Measurements from ENCODE around the gene PCOLCE2.

PCOLCE2 gene

GRCh38 chr3:142794508-142794907 lies 94.4 kb downstream of the PCOLCE2 start:
- no peaks in the 10 kb centered on the region for H3K4me1 ChIP-seq (ENCODE audit: control insufficient read depth, insufficient read depth, low read depth, low read length)
- peaks cover 1% of the 10 kb centered on the region for H3K79me1 ChIP-seq (replicated peaks; ENCODE audit: low read length, poor library complexity, severe bottlenecking)
- no peak overlapping the region for H2AFZ ChIP-seq (ENCODE audit: low read depth, low read length)
- WGBS: 94% methylated on average over 3 of the region's 4 CpGs
- H3K23ac ChIP-seq (ENCODE audit: low read length in 2 of 2): no peak overlapping the region
- peaks cover 0 to 31% of the 10 kb centered on the region in 2 experiments for H3K36me3 ChIP-seq (ENCODE audit: control insufficient read depth in 1 of 2, insufficient read depth in 2 of 2, low read depth in 1 of 2, low read length in 2 of 2)
- no peak overlapping the region for H4K8ac ChIP-seq (ENCODE audit: low read length)
- H4K91ac ChIP-seq (ENCODE audit: low read length): no peak overlapping the region
- DNase-seq: no peak
- no peak overlapping the region for H3K18ac ChIP-seq (ENCODE audit: low read depth in 1 of 2, low read length in 2 of 2)
- H3K14ac ChIP-seq (ENCODE audit: low read length in 2 of 2): no peak overlapping the region
- no peak overlapping the region for H2BK12ac ChIP-seq (ENCODE audit: low read length in 2 of 2)
- no peak overlapping the region for H3K27ac ChIP-seq (ENCODE audit: low read length, poor library complexity, severe bottlenecking)
- H3K9me3 ChIP-seq (ENCODE audit: control insufficient read depth, low read length): no peaks in the 10 kb centered on the region
- H3K9ac ChIP-seq (ENCODE audit: low read length): no peak overlapping the region
- H2BK120ac ChIP-seq (ENCODE audit: low read depth, low read length): no peak overlapping the region
- H3K27me3 ChIP-seq (ENCODE audit: control insufficient read depth in 1 of 2, insufficient read depth in 1 of 2, low read length in 2 of 2): no peaks in the 10 kb centered on the region
- no peak overlapping the region for H2BK15ac ChIP-seq (ENCODE audit: low read depth, poor library complexity, severe bottlenecking)
- H2BK5ac ChIP-seq (ENCODE audit: low read depth, low read length, poor library complexity, severe bottlenecking): no peak overlapping the region
- no peak overlapping the region for H2AK5ac ChIP-seq (ENCODE audit: low read length, severe bottlenecking)
- no peak overlapping the region for H3K4me3 ChIP-seq (ENCODE audit: insufficient read depth in 1 of 2, low read depth in 1 of 2, low read length in 2 of 2)
- no peak overlapping the region for H3K4ac ChIP-seq (ENCODE audit: low read depth in 1 of 2, low read length in 2 of 2)
- no peak overlapping the region for H3K4me2 ChIP-seq (ENCODE audit: low read length, poor library complexity, severe bottlenecking)

- no peak overlapping the region for H3K18ac ChIP-seq (ENCODE audit: low read depth in 1 of 2, low read length in 2 of 2)
- no peaks in the 10 kb centered on the region for H3K9me3 ChIP-seq (ENCODE audit: control insufficient read depth, low read length)
- H3K27me3 ChIP-seq (ENCODE audit: control insufficient read depth in 1 of 2, insufficient read depth in 1 of 2, low read length in 2 of 2): no peaks in the 10 kb centered on the region
- no peak overlapping the region for H3K4ac ChIP-seq (ENCODE audit: low read depth in 1 of 2, low read length in 2 of 2)
- no peak overlapping the region for H3K23ac ChIP-seq (ENCODE audit: low read length in 2 of 2)
- H3K79me1 ChIP-seq (replicated peaks; ENCODE audit: low read length, poor library complexity, severe bottlenecking): peaks cover 1% of the 10 kb centered on the region
- H2AK5ac ChIP-seq (ENCODE audit: low read length, severe bottlenecking): no peak overlapping the region
- no peak overlapping the region for H2BK15ac ChIP-seq (ENCODE audit: low read depth, poor library complexity, severe bottlenecking)
- no peak overlapping the region for H2AFZ ChIP-seq (ENCODE audit: low read depth, low read length)
- H3K14ac ChIP-seq (ENCODE audit: low read length in 2 of 2): no peak overlapping the region
- H3K27ac ChIP-seq (ENCODE audit: low read length, poor library complexity, severe bottlenecking): no peak overlapping the region
- H4K91ac ChIP-seq (ENCODE audit: low read length): no peak overlapping the region
- no peak overlapping the region for H3K4me2 ChIP-seq (ENCODE audit: low read length, poor library complexity, severe bottlenecking)
- no peak overlapping the region for H3K4me3 ChIP-seq (ENCODE audit: insufficient read depth in 1 of 2, low read depth in 1 of 2, low read length in 2 of 2)
- H4K8ac ChIP-seq (ENCODE audit: low read length): no peak overlapping the region
- H2BK120ac ChIP-seq (ENCODE audit: low read depth, low read length): no peak overlapping the region
- H2BK12ac ChIP-seq (ENCODE audit: low read length in 2 of 2): no peak overlapping the region
- H3K4me1 ChIP-seq (ENCODE audit: control insufficient read depth, insufficient read depth, low read depth, low read length): no peaks in the 10 kb centered on the region
- no peak overlapping the region for H2BK5ac ChIP-seq (ENCODE audit: low read depth, low read length, poor library complexity, severe bottlenecking)
- H3K9ac ChIP-seq (ENCODE audit: low read length): no peak overlapping the region
- H3K36me3 ChIP-seq (ENCODE audit: control insufficient read depth in 1 of 2, insufficient read depth in 2 of 2, low read depth in 1 of 2, low read length in 2 of 2): peaks cover under 1 to 21% of the 10 kb centered on the region in 2 experiments
- no peak for DNase-seq
- WGBS: 40% methylated on average over 1 of the region's 1 CpG
These were observed 101.2 kb downstream of the PCOLCE2 start for GRCh38 chr3:142787719-142788118.

GRCh38 chr3:142785996-142786395 lies 102.9 kb downstream of the PCOLCE2 start:
- H3K27ac ChIP-seq (ENCODE audit: low read length, poor library complexity, severe bottlenecking): no peak overlapping the region
- H3K36me3 ChIP-seq (ENCODE audit: control insufficient read depth in 1 of 2, insufficient read depth in 2 of 2, low read depth in 1 of 2, low read length in 2 of 2): peaks cover 4 to 21% of the 10 kb centered on the region in 2 experiments
- no peak overlapping the region for H2BK120ac ChIP-seq (ENCODE audit: low read depth, low read length)
- H3K18ac ChIP-seq (ENCODE audit: low read depth in 1 of 2, low read length in 2 of 2): no peak overlapping the region
- no peak overlapping the region for H4K8ac ChIP-seq (ENCODE audit: low read length)
- H3K4me2 ChIP-seq (ENCODE audit: low read length, poor library complexity, severe bottlenecking): no peak overlapping the region
- H2AFZ ChIP-seq (ENCODE audit: low read depth, low read length): no peak overlapping the region
- H3K27me3 ChIP-seq (ENCODE audit: control insufficient read depth in 1 of 2, insufficient read depth in 1 of 2, low read length in 2 of 2): no peaks in the 10 kb centered on the region
- WGBS: no CpG with 5 or more reads among the region's 4 CpGs
- H3K9ac ChIP-seq (ENCODE audit: low read length): no peak overlapping the region
- H3K9me3 ChIP-seq (ENCODE audit: control insufficient read depth, low read length): no peaks in the 10 kb centered on the region
- no peak overlapping the region for H3K4ac ChIP-seq (ENCODE audit: low read depth in 1 of 2, low read length in 2 of 2)
- no peak overlapping the region for H2BK15ac ChIP-seq (ENCODE audit: low read depth, poor library complexity, severe bottlenecking)
- H3K23ac ChIP-seq (ENCODE audit: low read length in 2 of 2): no peak overlapping the region
- DNase-seq: no peak
- no peak overlapping the region for H2BK5ac ChIP-seq (ENCODE audit: low read depth, low read length, poor library complexity, severe bottlenecking)
- no peak overlapping the region for H2BK12ac ChIP-seq (ENCODE audit: low read length in 2 of 2)
- H2AK5ac ChIP-seq (ENCODE audit: low read length, severe bottlenecking): no peak overlapping the region
- H4K91ac ChIP-seq (ENCODE audit: low read length): no peak overlapping the region
- no peak overlapping the region for H3K4me3 ChIP-seq (ENCODE audit: insufficient read depth in 1 of 2, low read depth in 1 of 2, low read length in 2 of 2)
- peaks cover 1% of the 10 kb centered on the region for H3K79me1 ChIP-seq (replicated peaks; ENCODE audit: low read length, poor library complexity, severe bottlenecking)
- H3K14ac ChIP-seq (ENCODE audit: low read length in 2 of 2): no peak overlapping the region
- H3K4me1 ChIP-seq (ENCODE audit: control insufficient read depth, insufficient read depth, low read depth, low read length): no peaks in the 10 kb centered on the region

GRCh38 chr3:142784228-142784627 lies 104.7 kb downstream of the PCOLCE2 start:
- no peak overlapping the region for H3K4me2 ChIP-seq (ENCODE audit: low read length, poor library complexity, severe bottlenecking)
- no peak overlapping the region for H3K18ac ChIP-seq (ENCODE audit: low read depth in 1 of 2, low read length in 2 of 2)
- H2BK15ac ChIP-seq (ENCODE audit: low read depth, poor library complexity, severe bottlenecking): no peak overlapping the region
- H2BK120ac ChIP-seq (ENCODE audit: low read depth, low read length): no peak overlapping the region
- no peak overlapping the region for H2AFZ ChIP-seq (ENCODE audit: low read depth, low read length)
- no peak overlapping the region for H4K8ac ChIP-seq (ENCODE audit: low read length)
- no peaks in the 10 kb centered on the region for H3K27me3 ChIP-seq (ENCODE audit: control insufficient read depth in 1 of 2, insufficient read depth in 1 of 2, low read length in 2 of 2)
- no peak overlapping the region for H3K4ac ChIP-seq (ENCODE audit: low read depth in 1 of 2, low read length in 2 of 2)
- no peak overlapping the region for H3K4me3 ChIP-seq (ENCODE audit: insufficient read depth in 1 of 2, low read depth in 1 of 2, low read length in 2 of 2)
- no peak overlapping the region for H2AK5ac ChIP-seq (ENCODE audit: low read length, severe bottlenecking)
- H2BK12ac ChIP-seq (ENCODE audit: low read length in 2 of 2): no peak overlapping the region
- H3K79me1 ChIP-seq (replicated peaks; ENCODE audit: low read length, poor library complexity, severe bottlenecking): no peaks in the 10 kb centered on the region
- no peak overlapping the region for H3K14ac ChIP-seq (ENCODE audit: low read length in 2 of 2)
- H2BK5ac ChIP-seq (ENCODE audit: low read depth, low read length, poor library complexity, severe bottlenecking): no peak overlapping the region
- WGBS: no CpG with 5 or more reads among the region's 1 CpG
- H4K91ac ChIP-seq (ENCODE audit: low read length): no peak overlapping the region
- H3K27ac ChIP-seq (ENCODE audit: low read length, poor library complexity, severe bottlenecking): no peak overlapping the region
- peaks cover 4 to 19% of the 10 kb centered on the region in 2 experiments for H3K36me3 ChIP-seq (ENCODE audit: control insufficient read depth in 1 of 2, insufficient read depth in 2 of 2, low read depth in 1 of 2, low read length in 2 of 2)
- no peaks in the 10 kb centered on the region for H3K4me1 ChIP-seq (ENCODE audit: control insufficient read depth, insufficient read depth, low read depth, low read length)
- DNase-seq: no peak
- no peaks in the 10 kb centered on the region for H3K9me3 ChIP-seq (ENCODE audit: control insufficient read depth, low read length)
- H3K23ac ChIP-seq (ENCODE audit: low read length in 2 of 2): no peak overlapping the region
- no peak overlapping the region for H3K9ac ChIP-seq (ENCODE audit: low read length)

All from mesenchymal stem cell (in vitro differentiated cells and primary cell).